Activated T-cell treated with anti-CD3 and anti-CD28 coated beads for 24 hours (primary cell): ENCODE data around the gene CXCL17.

Experiments
- DNase-seq: peaks from one replicate; pipeline ENCODE4 v3.0.0-alpha.2; 2020; ENCODE audit warnings: low read depth

CXCL17 gene

DNA sequence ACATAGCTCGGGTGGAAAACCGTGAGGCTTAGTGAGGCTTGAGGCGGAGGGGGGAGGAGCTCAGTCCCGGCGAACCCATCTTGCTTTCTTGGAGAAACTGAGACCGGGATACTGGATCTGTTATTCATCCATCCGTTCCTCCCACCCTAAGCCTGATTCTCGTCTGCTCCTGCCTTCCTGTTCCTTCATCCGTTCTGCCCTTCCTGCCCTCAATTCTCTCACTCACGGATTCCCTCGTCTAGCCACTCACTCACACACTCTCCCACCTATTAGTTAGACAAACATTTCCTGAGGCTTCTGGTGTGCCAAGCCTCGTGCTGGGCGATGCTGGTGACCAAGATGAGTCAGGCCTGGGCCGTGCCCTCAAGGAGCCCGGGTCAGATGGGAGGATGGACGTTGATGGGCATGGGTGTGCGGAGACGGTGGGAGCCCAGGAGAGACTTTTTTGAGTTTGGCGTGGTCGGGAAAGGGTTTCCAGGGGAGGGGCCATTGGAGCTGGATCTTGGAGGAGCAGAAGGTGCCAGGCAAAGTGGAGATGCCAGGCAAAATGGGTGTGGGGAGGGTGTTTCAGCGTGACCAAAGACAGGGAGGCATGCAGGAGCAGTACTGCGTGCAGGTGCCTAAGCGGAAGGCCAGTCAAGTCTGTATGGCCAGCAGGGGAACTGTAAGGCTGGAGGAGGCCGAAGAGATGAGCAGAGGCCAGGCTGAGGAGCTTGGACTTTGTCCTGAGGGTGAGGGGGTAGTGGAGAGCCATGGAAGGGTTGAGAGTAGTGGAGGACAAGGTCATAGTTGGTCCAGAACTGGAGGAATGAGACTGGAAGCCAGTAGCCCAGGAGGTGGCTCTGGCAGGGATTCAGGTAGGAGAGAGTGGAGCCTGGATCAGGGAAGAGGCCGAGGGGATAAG, 45.2 kb downstream of the CXCL17 start:
- DNase-seq, result no peak

DNA sequence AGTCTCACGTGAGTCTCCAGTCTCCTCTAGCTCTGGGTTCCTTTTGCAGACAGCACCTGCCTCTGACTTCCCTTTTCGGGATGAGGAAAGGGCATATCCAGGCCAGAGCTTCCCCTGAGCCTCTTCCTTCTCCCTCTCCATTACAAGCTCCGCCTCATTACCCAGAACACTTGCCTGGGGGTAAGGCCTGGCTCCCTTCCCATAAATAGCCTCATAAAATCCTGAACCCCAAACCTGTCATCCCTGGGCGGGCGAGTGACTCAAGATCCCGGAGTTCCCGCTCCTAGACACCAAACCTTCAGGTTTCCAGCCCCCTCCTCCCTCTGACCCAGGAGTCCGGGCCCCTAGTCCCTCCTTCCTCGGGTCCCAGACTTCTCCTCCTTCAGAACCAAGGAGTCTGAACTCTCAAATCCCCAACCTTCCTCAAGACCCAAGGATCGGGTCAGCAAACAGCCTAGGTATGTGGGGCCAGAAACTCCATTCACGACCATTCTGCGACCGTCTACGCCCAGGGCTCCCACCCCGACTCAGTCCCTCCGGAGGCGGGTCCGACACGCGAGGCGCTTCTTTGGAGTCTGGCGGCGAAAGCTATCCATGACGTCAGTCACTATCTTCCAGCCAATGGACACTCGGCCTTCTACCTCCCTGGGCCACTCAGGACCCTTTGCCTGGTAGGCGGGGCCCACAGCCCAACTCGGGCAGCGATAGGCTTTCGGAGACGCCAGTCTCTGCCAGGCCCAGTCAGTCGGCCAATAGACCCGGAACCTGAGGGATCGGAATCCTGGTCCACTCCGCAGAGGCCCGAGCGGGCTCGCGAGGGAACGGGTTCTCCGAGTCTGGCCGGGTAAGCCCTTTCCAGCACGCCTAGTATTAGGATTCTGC, 46.1 kb downstream of the CXCL17 start:
- peak; percentile 97 for DNase-seq

- DNase-seq, result no peak
Observed at GRCh38 chr19:42394751-42395150, 48.0 kb downstream of the CXCL17 start.

- DNase-seq, result no peak
Observed at GRCh38 chr19:42392165-42392564, 50.6 kb downstream of the CXCL17 start.

DNA sequence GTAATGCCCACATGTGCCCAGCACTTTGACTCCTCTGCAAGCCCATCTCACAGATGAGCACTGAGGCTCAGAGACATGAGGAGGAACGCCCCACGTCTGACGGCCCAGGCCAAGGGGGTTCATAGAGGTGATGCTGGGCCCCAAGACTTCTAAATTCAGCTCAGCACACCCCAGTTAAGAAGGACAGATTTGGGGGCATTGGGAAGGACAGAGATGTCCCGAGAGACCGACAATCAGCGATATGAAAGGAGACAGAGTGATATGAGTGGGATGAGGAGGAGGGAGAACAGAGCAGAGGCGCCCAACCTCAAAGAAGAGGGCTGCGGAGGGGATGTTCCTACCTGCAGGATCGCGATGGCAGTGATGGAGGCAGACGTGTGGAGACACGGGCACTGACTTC, 52.8 kb downstream of the CXCL17 start, which contains the start of gene CNFN:
Gene CNFN, minus strand, starts transcription at position 399 of the 400 bp plus-strand sequence. CDS start 1,260 bp downstream, outside the sequence.
- DNase-seq, result no peak

- DNase-seq, result no peak
Observed at GRCh38 chr19:42388851-42389489, 53.8 kb downstream of the CXCL17 start.

- peak; percentile 49 for DNase-seq
Observed at GRCh38 chr19:42386974-42387707, 55.6 kb downstream of the CXCL17 start.

GRCh38 chr19:42380155-42380554, 62.6 kb downstream of the CXCL17 start:
- DNase-seq, result no peak
